ENCODE results near the gene AMELX. TPM values are rescaled to one million over a fixed set of nuclear protein-coding genes. Genes with fewer than 3 reads are reported as not detected.

AMELX gene
- total and polyA plus RNA-seq, 2 experiments from 2014 or later: not detected

DNA sequence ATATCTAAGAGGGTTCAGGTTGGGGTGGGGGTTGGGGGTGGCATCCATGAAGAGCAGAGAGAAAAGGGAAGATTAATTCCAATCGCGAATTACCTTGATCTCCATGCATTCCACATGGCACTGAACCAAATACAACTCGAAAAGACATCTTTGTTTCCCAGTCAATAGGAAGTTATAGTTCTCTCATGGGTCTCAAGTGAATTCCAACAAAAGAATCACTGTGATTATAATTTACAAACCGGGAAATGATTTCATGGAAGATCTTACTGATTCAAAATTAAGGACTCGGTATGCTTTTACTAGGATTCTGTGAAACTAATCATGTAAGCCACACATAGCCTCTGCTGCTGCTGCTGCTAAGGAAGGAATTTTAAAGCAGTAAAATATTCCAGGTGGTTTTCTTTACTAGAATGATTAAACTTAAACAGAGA lies 26.6 kb upstream of the AMELX start:
- no peaks in the 10 kb centered on the region for H3K79me2 ChIP-seq (ENCODE audit: insufficient read depth)

DNA sequence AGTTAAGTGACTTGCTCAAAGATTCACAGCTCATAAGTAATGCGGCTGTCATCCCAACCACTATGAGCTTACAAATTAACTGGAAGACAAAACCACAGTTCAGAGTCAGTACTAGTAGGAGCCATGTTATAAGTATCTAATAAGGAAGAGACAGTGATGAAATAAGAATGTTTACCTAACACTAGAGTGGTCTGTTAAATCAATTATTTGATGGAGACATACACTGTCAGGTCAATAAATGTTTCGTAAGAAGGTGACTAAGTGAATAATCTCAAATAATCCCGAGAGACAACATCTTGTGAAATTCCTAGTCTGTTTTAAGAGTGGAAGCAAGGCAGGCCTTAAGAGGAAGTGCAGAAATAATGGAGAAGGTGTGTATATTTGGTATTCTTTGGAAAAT lies 25.8 kb upstream of the AMELX start:
- Histone ChIP-seq H3K36me3 (ENCODE audit: low read depth) (no peaks in the 10 kb centered on the region), H3K9me3 (ENCODE audit: low read depth) (no peaks in the 10 kb centered on the region), H3K79me2 (ENCODE audit: insufficient read depth) (no peaks in the 10 kb centered on the region), H4K20me1 (ENCODE audit: insufficient read depth) (no peaks in the 10 kb centered on the region), H3K4me2 (ENCODE audit: unreplicated experiment) (no peak overlapping the region), H3K4me1 (ENCODE audit: insufficient read depth) (0 out of 2 replicates have a peak, but pooled peaks cover 6% of the 10 kb centered on the region), H2AFZ (no peak overlapping the region), H3K4me3 (no peak overlapping the region), H3K27ac (no peak overlapping the region), H3K27me3 (replicated peaks; ENCODE audit: insufficient read depth) (no peaks in the 10 kb centered on the region), H3K9me2 (ENCODE audit: insufficient read depth) (no peaks in the 10 kb centered on the region), H3K9ac (no peak overlapping the region), H3F3A (ENCODE audit: insufficient read depth) (no peaks in the 10 kb centered on the region)
- 35 to 36% methylated on average over 3 of the region's 3 CpGs for WGBS, 2 experiments (ENCODE audit: low coverage in 1 of 2, low lambda C conversion rate in 2 of 2, missing lambda C conversion rate in 2 of 2)
- in situ Hi-C loops (cut with MboI): no loop called here
- TF ChIP-seq EZH2phosphoT487 (IDR thresholded peaks at IDR 0.05; ENCODE audit: insufficient read depth, low read depth) (no peak), EZH2 (IDR thresholded peaks at IDR 0.05; ENCODE audit: insufficient read depth, poor library complexity, severe bottlenecking) (no peak)
- peak; percentile 10 for DNase-seq

More for the DNA sequence above, 26.6 kb upstream of the AMELX start:
- Histone ChIP-seq H3K4me1 (ENCODE audit: insufficient read depth) (peaks cover 6% of the 10 kb centered on the region; the same call in 1 of the 2 replicates), H3K4me3 (no peak overlapping the region), H3K4me2 (ENCODE audit: unreplicated experiment) (no peak overlapping the region), H3K9me2 (ENCODE audit: insufficient read depth) (no peaks in the 10 kb centered on the region), H3K9me3 (ENCODE audit: low read depth) (no peaks in the 10 kb centered on the region), H3K36me3 (ENCODE audit: low read depth) (no peaks in the 10 kb centered on the region), H3K27me3 (replicated peaks; ENCODE audit: insufficient read depth) (no peaks in the 10 kb centered on the region), H3K27ac (no peak overlapping the region), H3K9ac (no peak overlapping the region), H3F3A (ENCODE audit: insufficient read depth) (no peaks in the 10 kb centered on the region), H2AFZ (no peak overlapping the region), H4K20me1 (ENCODE audit: insufficient read depth) (no peaks in the 10 kb centered on the region)
- TF ChIP-seq EZH2 (IDR thresholded peaks at IDR 0.05; ENCODE audit: insufficient read depth, poor library complexity, severe bottlenecking) (no peak), EZH2phosphoT487 (IDR thresholded peaks at IDR 0.05; ENCODE audit: insufficient read depth, low read depth) (no peak)
- in situ Hi-C loops (cut with MboI): no loop called here
- no peak for DNase-seq
- WGBS, 2 experiments (ENCODE audit: low coverage in 1 of 2, low lambda C conversion rate in 2 of 2, missing lambda C conversion rate in 2 of 2): 27 to 33% methylated on average over 3 to 5 of the region's 5 CpGs

DNA sequence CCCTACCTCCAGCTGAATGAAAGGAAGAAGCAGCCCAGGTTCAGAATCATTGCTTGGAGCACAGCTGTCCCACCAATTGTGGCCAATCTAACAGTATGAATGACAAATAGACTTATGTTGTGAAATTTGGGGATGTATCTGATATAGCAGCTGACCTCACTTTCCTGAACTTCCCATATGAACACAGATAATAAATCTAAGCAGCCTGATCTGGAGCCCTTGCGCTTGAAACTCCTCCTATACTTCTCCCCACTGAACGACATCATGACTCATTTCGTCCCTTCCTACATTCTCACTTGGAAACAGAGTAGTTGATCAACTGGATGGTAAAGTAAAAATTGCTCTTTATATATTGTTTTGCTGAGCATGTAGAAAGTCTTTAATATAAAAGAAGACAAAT lies 24.2 kb upstream of the AMELX start:
- H3K4me2 ChIP-seq (ENCODE audit: unreplicated experiment): no peak overlapping the region
- 0 out of 2 replicates have a peak, but pooled peaks cover 10% of the 10 kb centered on the region for H3K4me1 ChIP-seq (ENCODE audit: insufficient read depth)
- no peaks in the 10 kb centered on the region for H3K9me2 ChIP-seq (ENCODE audit: insufficient read depth)
- H3K9ac ChIP-seq: no peak overlapping the region
- H3K36me3 ChIP-seq (ENCODE audit: low read depth): no peaks in the 10 kb centered on the region
- no peaks in the 10 kb centered on the region for H3K27me3 ChIP-seq (replicated peaks; ENCODE audit: insufficient read depth)
- H3K9me3 ChIP-seq (ENCODE audit: low read depth): no peaks in the 10 kb centered on the region
- no peak for DNase-seq
- H3K27ac ChIP-seq: no peak overlapping the region
- H2AFZ ChIP-seq: no peak overlapping the region
- H3K79me2 ChIP-seq (ENCODE audit: insufficient read depth): no peaks in the 10 kb centered on the region
- H4K20me1 ChIP-seq (ENCODE audit: insufficient read depth): no peaks in the 10 kb centered on the region
- in situ Hi-C loops (cut with MboI): no loop called here
- no peaks in the 10 kb centered on the region for H3F3A ChIP-seq (ENCODE audit: insufficient read depth)
- no peak overlapping the region for H3K4me3 ChIP-seq
- TF ChIP-seq EZH2 (IDR thresholded peaks at IDR 0.05; ENCODE audit: insufficient read depth, poor library complexity, severe bottlenecking): no peak
- TF ChIP-seq EZH2phosphoT487 (IDR thresholded peaks at IDR 0.05; ENCODE audit: insufficient read depth, low read depth): no peak
- 93 to 97% methylated on average over 3 of the region's 3 CpGs for WGBS, 2 experiments (ENCODE audit: low coverage in 1 of 2, low lambda C conversion rate in 2 of 2, missing lambda C conversion rate in 2 of 2)

DNA sequence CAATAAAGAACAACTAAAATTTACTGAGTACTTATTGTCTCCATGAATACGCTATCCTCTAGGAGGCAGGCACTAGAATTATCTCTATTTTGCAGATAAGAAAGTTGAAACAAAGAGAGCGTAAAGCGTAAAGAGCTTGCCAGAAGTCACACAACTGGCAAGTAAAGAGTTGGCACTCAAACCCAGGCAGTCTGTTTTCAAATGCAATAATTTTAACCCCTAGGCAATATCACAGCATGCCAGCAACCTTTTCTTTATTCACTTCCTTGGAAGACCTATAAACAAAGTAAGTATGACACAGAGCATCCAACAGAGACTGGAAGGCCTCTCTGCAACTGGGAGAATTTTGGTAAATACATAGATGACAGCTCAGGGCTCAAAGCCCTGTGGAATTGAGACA lies 23.2 kb upstream of the AMELX start:
- in situ Hi-C loops (cut with MboI): no loop called here
- no peaks in the 10 kb centered on the region for H4K20me1 ChIP-seq (ENCODE audit: insufficient read depth)
- H3K4me2 ChIP-seq (ENCODE audit: unreplicated experiment): no peak overlapping the region
- H3K36me3 ChIP-seq (ENCODE audit: low read depth): no peaks in the 10 kb centered on the region
- 0 out of 2 replicates have a peak, but pooled peaks cover 10% of the 10 kb centered on the region for H3K4me1 ChIP-seq (ENCODE audit: insufficient read depth)
- no peak overlapping the region for H2AFZ ChIP-seq
- no peaks in the 10 kb centered on the region for H3K9me2 ChIP-seq (ENCODE audit: insufficient read depth)
- TF ChIP-seq EZH2 (IDR thresholded peaks at IDR 0.05; ENCODE audit: insufficient read depth, poor library complexity, severe bottlenecking) (no peak), EZH2phosphoT487 (IDR thresholded peaks at IDR 0.05; ENCODE audit: insufficient read depth, low read depth) (no peak)
- no peak overlapping the region for H3K27ac ChIP-seq
- 96 to 98% methylated on average over 3 of the region's 3 CpGs for WGBS, 2 experiments (ENCODE audit: low coverage in 1 of 2, low lambda C conversion rate in 2 of 2, missing lambda C conversion rate in 2 of 2)
- H3K4me3 ChIP-seq: no peak overlapping the region
- H3K9ac ChIP-seq: no peak overlapping the region
- H3K9me3 ChIP-seq (ENCODE audit: low read depth): no peaks in the 10 kb centered on the region
- DNase-seq: no peak
- no peaks in the 10 kb centered on the region for H3K79me2 ChIP-seq (ENCODE audit: insufficient read depth)
- H3F3A ChIP-seq (ENCODE audit: insufficient read depth): no peaks in the 10 kb centered on the region
- H3K27me3 ChIP-seq (replicated peaks; ENCODE audit: insufficient read depth): no peaks in the 10 kb centered on the region

DNA sequence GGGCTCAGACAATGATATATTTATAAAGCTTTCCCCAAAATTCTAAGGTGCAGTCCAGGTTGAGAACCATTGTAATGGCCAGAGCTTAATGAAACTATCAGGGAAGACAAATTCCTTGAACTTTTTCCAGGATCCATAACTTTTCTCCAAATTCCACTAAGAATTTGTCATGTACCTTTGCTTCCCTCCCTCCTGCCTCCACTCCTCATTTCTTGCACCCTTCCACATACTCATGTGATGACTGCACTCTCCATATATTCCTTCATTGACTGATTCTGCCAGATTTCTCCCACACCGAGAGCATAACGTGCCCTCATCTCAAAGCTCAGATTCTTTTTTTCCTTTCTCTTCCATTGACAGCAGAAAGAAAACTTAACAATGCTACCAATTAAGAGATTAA lies 20.9 kb upstream of the AMELX start:
- H4K20me1 ChIP-seq (ENCODE audit: insufficient read depth): no peaks in the 10 kb centered on the region
- TF ChIP-seq EZH2phosphoT487 (IDR thresholded peaks at IDR 0.05; ENCODE audit: insufficient read depth, low read depth) (no peak), EZH2 (IDR thresholded peaks at IDR 0.05; ENCODE audit: insufficient read depth, poor library complexity, severe bottlenecking) (no peak)
- no peak overlapping the region for H3K9ac ChIP-seq
- no peaks in the 10 kb centered on the region for H3K9me3 ChIP-seq (ENCODE audit: low read depth)
- H3K9me2 ChIP-seq (ENCODE audit: insufficient read depth): no peaks in the 10 kb centered on the region
- H3K4me1 ChIP-seq (ENCODE audit: insufficient read depth): 0 out of 2 replicates have a peak, but pooled peaks cover 10% of the 10 kb centered on the region
- no peaks in the 10 kb centered on the region; the same call in 1 of the 2 replicates for H3K27me3 ChIP-seq (replicated peaks; ENCODE audit: insufficient read depth)
- H3K27ac ChIP-seq: no peak overlapping the region
- in situ Hi-C loops (cut with MboI): no loop called here
- H3K4me2 ChIP-seq (ENCODE audit: unreplicated experiment): no peak overlapping the region
- H3F3A ChIP-seq (ENCODE audit: insufficient read depth): no peaks in the 10 kb centered on the region
- 60 to 71% methylated on average over 2 of the region's 2 CpGs for WGBS, 2 experiments (ENCODE audit: low coverage in 1 of 2, low lambda C conversion rate in 2 of 2, missing lambda C conversion rate in 2 of 2)
- no peak overlapping the region for H3K4me3 ChIP-seq
- no peak overlapping the region for H2AFZ ChIP-seq
- H3K79me2 ChIP-seq (ENCODE audit: insufficient read depth): no peaks in the 10 kb centered on the region
- DNase-seq: no peak
- H3K36me3 ChIP-seq (ENCODE audit: low read depth): no peaks in the 10 kb centered on the region

Measured in GM23248 (cell line).